Right atrium auricular region (tissue), 2 donors: Measurements from ENCODE around the gene RPS6KA4. TPM values are rescaled to one million over a fixed set of nuclear protein-coding genes. Genes with fewer than 3 reads are reported as not detected.
"Not testable (repeated sequence)": the region's sequence is repeated elsewhere in the genome, so short reads cannot be mapped to it uniquely, and the experiment has no call there.

Source experiments
- DNase-seq: peaks from one replicate; pipeline ENCODE4 v3.0.0-alpha.2; 2019; ENCODE audit warnings: low spot score
- H3K27ac ChIP-seq, 2 donors: fragments of 200-600 bp; sonication (generic); 1 replicate in 1 of 2; 2 replicates in 1 of 2; pipeline ENCODE4 v1.5.1; 2016 to 2019
- H3K27me3 ChIP-seq, 2 donors: fragments of 200-600 bp; sonication (generic); one replicate each; pipeline versions ENCODE4 v1.5.1 to v1.6.0; 2017 to 2019
- H3K36me3 ChIP-seq: fragments of 200-600 bp; sonication (generic); one replicate; pipeline ENCODE4 v1.5.1; 2016
- H3K4me1 ChIP-seq, 2 donors: fragments of 200-600 bp; sonication (generic); one replicate each; pipeline versions ENCODE4 v1.5.1 to v1.6.0; 2017 to 2019
- H3K4me3 ChIP-seq, 2 donors: fragments of 200-600 bp; sonication (generic); 1 replicate in 1 of 2; 2 replicates in 1 of 2; pipeline ENCODE4 v1.5.1; 2017 to 2019; ENCODE audit warnings: mild to moderate bottlenecking in 1 of 2, moderate library complexity in 1 of 2
- H3K9me3 ChIP-seq, 2 donors: fragments of 200-600 bp; sonication (generic); one replicate each; pipeline ENCODE4 v1.5.1; 2019
- total RNA-seq, 2 donors: library from RNA; depleted of rRNA; stranded (reverse); fragments of >200 nt; gene quantifications; one replicate each; pipeline ENCODE4 v1.1.0, GENCODE V29; 2016
- TF ChIP-seq, protein P1 (sequence below), 2 donors: fragments of 200-600 bp; sonication (generic); IDR thresholded peaks; one replicate each; pipeline ENCODE4 v1.5.1; 2019; ENCODE audit warnings: antibody characterized with exemption in 2 of 2

The RPS6KA4 gene
- total RNA-seq, result 10 to 100 TPM; 11.4 to 22.2 TPM

GRCh38 chr11:64358907-64359711, at the start of gene RPS6KA4:
Gene RPS6KA4 (plus strand): TSS chr11:64359162. CDS start chr11:64359236, 74 bp downstream.
- DNase-seq, result no peak
- TF ChIP-seq, protein P1, sequence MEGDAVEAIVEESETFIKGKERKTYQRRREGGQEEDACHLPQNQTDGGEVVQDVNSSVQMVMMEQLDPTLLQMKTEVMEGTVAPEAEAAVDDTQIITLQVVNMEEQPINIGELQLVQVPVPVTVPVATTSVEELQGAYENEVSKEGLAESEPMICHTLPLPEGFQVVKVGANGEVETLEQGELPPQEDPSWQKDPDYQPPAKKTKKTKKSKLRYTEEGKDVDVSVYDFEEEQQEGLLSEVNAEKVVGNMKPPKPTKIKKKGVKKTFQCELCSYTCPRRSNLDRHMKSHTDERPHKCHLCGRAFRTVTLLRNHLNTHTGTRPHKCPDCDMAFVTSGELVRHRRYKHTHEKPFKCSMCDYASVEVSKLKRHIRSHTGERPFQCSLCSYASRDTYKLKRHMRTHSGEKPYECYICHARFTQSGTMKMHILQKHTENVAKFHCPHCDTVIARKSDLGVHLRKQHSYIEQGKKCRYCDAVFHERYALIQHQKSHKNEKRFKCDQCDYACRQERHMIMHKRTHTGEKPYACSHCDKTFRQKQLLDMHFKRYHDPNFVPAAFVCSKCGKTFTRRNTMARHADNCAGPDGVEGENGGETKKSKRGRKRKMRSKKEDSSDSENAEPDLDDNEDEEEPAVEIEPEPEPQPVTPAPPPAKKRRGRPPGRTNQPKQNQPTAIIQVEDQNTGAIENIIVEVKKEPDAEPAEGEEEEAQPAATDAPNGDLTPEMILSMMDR (IDR thresholded peaks at IDR 0.05), result no peak
- H3K4me1 ChIP-seq, result peaks cover 0 to 57% of the 10 kb centered on the region in 2 donors

GRCh38 chr11:64312947-64313346, 46.0 kb upstream of the RPS6KA4 start:
- TF ChIP-seq, protein P1 (IDR thresholded peaks at IDR 0.05), result no peak
- peaks cover 0 to 36% of the 10 kb centered on the region in 2 donors for H3K4me1 ChIP-seq

More at GRCh38 chr11:64358907-64359711, at the start of gene RPS6KA4:
- peaks cover 24% of the 10 kb centered on the region for H3K36me3 ChIP-seq
- H3K27ac ChIP-seq, result peak within 1 kb of the TSS; percentile 88 to 95
- H3K4me3 ChIP-seq, result peak within 1 kb of the TSS; percentile 71 to 75
- H3K9me3 ChIP-seq, result no peaks in the 10 kb centered on the region
- H3K27me3 ChIP-seq, result no peaks in the 10 kb centered on the region

DNA sequence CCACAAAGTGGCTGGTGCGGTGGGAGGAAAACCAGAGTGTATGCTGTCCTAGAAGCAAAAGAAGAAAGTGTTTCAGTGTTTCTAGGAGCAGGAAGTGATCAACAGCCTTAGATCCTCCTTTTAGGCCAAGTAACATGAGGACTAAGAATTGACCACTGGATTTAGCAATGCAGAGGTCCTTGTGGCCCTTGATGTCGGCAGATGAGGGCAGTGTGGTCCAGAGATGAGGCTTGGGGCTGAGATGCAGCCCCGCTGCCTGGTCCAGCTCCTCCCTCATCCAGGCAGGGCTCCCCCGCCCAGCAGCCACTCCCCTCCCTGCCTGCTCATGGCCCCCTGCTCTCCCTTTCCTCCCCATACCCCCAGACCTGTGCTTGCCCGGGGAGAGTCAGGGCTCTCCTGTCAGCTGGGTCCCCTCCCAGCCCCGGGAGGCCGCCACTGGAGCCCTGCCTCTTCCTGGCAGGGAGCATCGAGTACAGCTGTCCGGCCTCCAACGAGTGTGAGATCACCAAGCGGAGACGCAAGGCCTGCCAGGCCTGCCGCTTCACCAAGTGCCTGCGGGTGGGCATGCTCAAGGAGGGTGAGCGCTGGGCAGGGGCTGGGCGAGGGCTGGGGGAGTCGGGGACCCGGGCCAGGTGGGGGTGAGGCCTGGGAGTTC, 45.3 kb upstream of the RPS6KA4 start:
- TF ChIP-seq, protein P1 (IDR thresholded peaks at IDR 0.05), result no peak
- peaks cover 30% of the 10 kb centered on the region for H3K36me3 ChIP-seq
- no peaks in the 10 kb centered on the region for H3K9me3 ChIP-seq
- peak overlapping the region; percentile 66 to 75 for H3K27ac ChIP-seq
- peak overlapping the region; percentile 1 to 28 for H3K4me3 ChIP-seq
- no peaks in the 10 kb centered on the region for H3K27me3 ChIP-seq
- H3K4me1 ChIP-seq, result peaks cover 0 to 38% of the 10 kb centered on the region in 2 donors
- DNase-seq, result peak; percentile 80

More at GRCh38 chr11:64312947-64313346, 46.0 kb upstream of the RPS6KA4 start:
- H3K4me3 ChIP-seq, result no peak overlapping the region
- peaks cover 32% of the 10 kb centered on the region for H3K36me3 ChIP-seq
- no peaks in the 10 kb centered on the region for H3K27me3 ChIP-seq
- H3K27ac ChIP-seq, result peak overlapping the region in 1 of 2 donors; percentile 66
- no peaks in the 10 kb centered on the region for H3K9me3 ChIP-seq
- no peak for DNase-seq

GRCh38 chr11:64314146-64314804, 44.7 kb upstream of the RPS6KA4 start:
- TF ChIP-seq, protein P1 (IDR thresholded peaks at IDR 0.05), result no peak
- H3K27ac ChIP-seq, result peak overlapping the region; percentile 66 to 75
- no peaks in the 10 kb centered on the region for H3K9me3 ChIP-seq
- peak overlapping the region; percentile 1 to 28 for H3K4me3 ChIP-seq
- H3K27me3 ChIP-seq, result no peaks in the 10 kb centered on the region
- no peak for DNase-seq
- peaks cover 24% of the 10 kb centered on the region for H3K36me3 ChIP-seq
- H3K4me1 ChIP-seq, result peaks cover 0 to 45% of the 10 kb centered on the region in 2 donors

GRCh38 chr11:64314805-64315561, 44.0 kb upstream of the RPS6KA4 start:
- H3K4me1 ChIP-seq, result peaks cover 0 to 49% of the 10 kb centered on the region in 2 donors
- H3K27me3 ChIP-seq, result no peaks in the 10 kb centered on the region
- no peak for DNase-seq
- no peak overlapping the region for H3K4me3 ChIP-seq
- H3K27ac ChIP-seq, result peak overlapping the region in 1 of 2 donors; percentile 66
- no peaks in the 10 kb centered on the region for H3K9me3 ChIP-seq
- TF ChIP-seq, protein P1 (IDR thresholded peaks at IDR 0.05), result no peak
- peaks cover 24% of the 10 kb centered on the region for H3K36me3 ChIP-seq

GRCh38 chr11:64315667-64316526, 43.1 kb upstream of the RPS6KA4 start:
- not testable (repeated sequence) for H3K4me3 ChIP-seq, H3K9me3 ChIP-seq, DNase-seq, H3K27ac ChIP-seq, H3K27me3 ChIP-seq
- Histone ChIP-seq H3K4me1 (peaks cover 0 to 49% of the 10 kb centered on the region in 2 donors), H3K36me3 (peaks cover 28% of the 10 kb centered on the region)
